K562 (cell line): Measurements from ENCODE around the gene SDR42E2. TPM values are rescaled to one million over a fixed set of nuclear protein-coding genes. Genes with fewer than 3 reads are reported as not detected.

Experiments used
- ARNT ChIP-seq, 2 experiments: fragments of 450-650 bp; IDR thresholded peaks; 2 replicates each; pipeline ENCODE4 v1.6.1; 2016; ENCODE audit warnings: mild to moderate bottlenecking in 1 of 2
- CTBP1 ChIP-seq: fragments of 450-650 bp; IDR thresholded peaks from 2 replicates; pipeline ENCODE4 v1.6.1; 2016; ENCODE audit warnings: borderline replicate concordance
- ESRRB ChIP-seq: fragments of 250-450 bp; sonication (Bioruptor Pico); IDR thresholded peaks from 2 replicates; pipeline ENCODE4 v1.5.0; 2020; ENCODE audit warnings: mild to moderate bottlenecking, moderate library complexity, borderline replicate concordance
- FOXK2 ChIP-seq, 2 experiments: fragments of 450-650 bp; IDR thresholded peaks in 1 of 2; conservative IDR thresholded peaks in 1 of 2; 2 replicates each; pipeline ENCODE4 v1.6.1; 2016; ENCODE audit warnings: low read depth in 2 of 2, mild to moderate bottlenecking in 1 of 2
- HBP1 ChIP-seq: fragments of 450-650 bp; formaldehyde crosslinking; IDR thresholded peaks from 2 replicates; pipeline ENCODE4 v1.4.0; 2022; ENCODE audit warnings: missing genetic modification characterization
- IRF9 ChIP-seq: fragments of 450-650 bp; IDR thresholded peaks from 2 replicates; pipeline ENCODE4 v1.6.1; 2016; ENCODE audit warnings: missing biosample characterization, missing genetic modification characterization
- JUND ChIP-seq, 2 experiments: IDR thresholded peaks; 2 replicates in 1 of 2; 3 replicates in 1 of 2; pipeline ENCODE4 v1.6.1; 2011; ENCODE audit warnings: borderline replicate concordance in 2 of 2, low read depth in 2 of 2, low read length in 2 of 2, improper control_type of control experiment in 1 of 2, missing biosample characterization in 1 of 2, missing genetic modification characterization in 1 of 2, missing genetic modification reagents in 1 of 2
- KDM1A ChIP-seq, 2 experiments: fragments of 450-650 bp; IDR thresholded peaks; 2 replicates each; pipeline ENCODE4 v1.6.1; 2016; ENCODE audit warnings: mild to moderate bottlenecking in 2 of 2
- KLF1 ChIP-seq: fragments of 450-650 bp; IDR thresholded peaks from 2 replicates; pipeline ENCODE4 v1.6.1; 2016; ENCODE audit warnings: missing genetic modification characterization, missing compliant biosample characterization
- KLF6 ChIP-seq: fragments of 250-450 bp; sonication (Bioruptor Pico); IDR thresholded peaks from 2 replicates; pipeline ENCODE4 v1.4.0; 2020; ENCODE audit warnings: mild to moderate bottlenecking, moderate library complexity, borderline replicate concordance
- MTA3 ChIP-seq: fragments of 450-650 bp; formaldehyde crosslinking; IDR thresholded peaks from 2 replicates; pipeline ENCODE4 v1.6.1; 2017; ENCODE audit warnings: mild to moderate bottlenecking, borderline replicate concordance
- NCOA6 ChIP-seq: fragments of 450-650 bp; IDR thresholded peaks from 2 replicates; pipeline ENCODE4 v1.6.1; 2017; ENCODE audit warnings: mild to moderate bottlenecking
- NFE2 ChIP-seq: IDR thresholded peaks from 2 replicates; pipeline ENCODE4 v1.6.1; 2014; ENCODE audit warnings: antibody characterized with exemption, low read depth
- NR2C1 ChIP-seq, 2 experiments: fragments of 450-650 bp; IDR thresholded peaks; 2 replicates each; pipeline ENCODE4 v1.6.1; 2017; ENCODE audit warnings: mild to moderate bottlenecking in 2 of 2, antibody characterized with exemption in 1 of 2, inconsistent platforms in 1 of 2, missing compliant biosample characterization in 1 of 2, missing genetic modification characterization in 1 of 2
- PREB ChIP-seq: sonication (generic); formaldehyde crosslinking; IDR thresholded peaks from 2 replicates; pipeline ENCODE4 v1.8.1; 2023; ENCODE audit warnings: mild to moderate bottlenecking, missing genetic modification reagents
- RBM22 ChIP-seq: fragments of 200-400 bp; formaldehyde crosslinking; IDR thresholded peaks from 2 replicates; pipeline ENCODE4 v1.6.1; 2018; ENCODE audit warnings: low read length, low read depth; ENCODE audit not compliant: poor library complexity, severe bottlenecking
- SLC30A9 ChIP-seq: fragments of 250-450 bp; sonication (Bioruptor Pico); IDR thresholded peaks from 2 replicates; pipeline ENCODE4 v1.8.0; 2022; ENCODE audit warnings: mild to moderate bottlenecking, moderate library complexity
- TBP ChIP-seq: optimal IDR thresholded peaks from 2 replicates; pipeline ENCODE3; 2011; ENCODE audit warnings: low read depth, low read length, improper control_type of control experiment
- VEZF1 ChIP-seq: fragments of 200-800 bp; sonication (Bioruptor generic); IDR thresholded peaks from 2 replicates; pipeline ENCODE4 v1.6.1; 2017; ENCODE audit warnings: missing genetic modification characterization, missing compliant biosample characterization
- XRCC3 ChIP-seq: fragments of 450-650 bp; IDR thresholded peaks from 2 replicates; pipeline ENCODE4 v1.6.1; 2017; ENCODE audit warnings: mild to moderate bottlenecking, moderate library complexity
- ZFP36 ChIP-seq: fragments of 150-350 bp; IDR thresholded peaks from 2 replicates; pipeline ENCODE4 v1.6.1; 2018; ENCODE audit warnings: low read length, low read depth; ENCODE audit not compliant: partially characterized antibody
- ZNF24 ChIP-seq: fragments of 450-650 bp; IDR thresholded peaks from 2 replicates; pipeline ENCODE4 v1.6.1; 2016
- ZNF384 ChIP-seq: IDR thresholded peaks from 2 replicates; pipeline ENCODE4 v1.6.1; 2012; ENCODE audit warnings: low read depth, low read length, improper control_type of control experiment
- ZNF551 ChIP-seq: fragments of 250-450 bp; sonication (Bioruptor Pico); IDR thresholded peaks from 2 replicates; pipeline ENCODE4 v1.5.0; 2021; ENCODE audit warnings: mild to moderate bottlenecking, moderate library complexity
- polyA plus RNA-seq, 8 experiments: library from polyadenylated mRNA; depleted of rRNA in 4 of 8; stranded (reverse) in 5 of 8; unstranded in 3 of 8; fragments of >200 nt; fragmentation: Nextera tagmentation in 2 of 8; fragmentation: Illumina TruSeq in 1 of 8; extraction: Ambion mirVana in 2 of 8; extraction: Trizol in 1 of 8; gene quantifications; 2 replicates each; pipeline versions ENCODE4 v1.2.1 to v1.2.3, GENCODE V29; 2011 to 2014; ENCODE audit warnings: inconsistent platforms in 1 of 8, missing spikeins in 1 of 8
- total RNA-seq, 7 experiments: library from RNA; depleted of rRNA in 6 of 7; stranded (reverse); fragments of >200 nt in 6 of 7; fragmentation: Illumina TruSeq in 2 of 7; extraction: Trizol in 2 of 7; gene quantifications; 2 replicates each; pipeline versions ENCODE4 v1.2.1 to v1.2.3, GENCODE V29; 2011 to 2021; ENCODE audit warnings: low replicate concordance in 1 of 7

Gene SDR42E2
- total and polyA plus RNA-seq, 9 of the 15 experiments (the other 6 are each of a cell fraction or from before 2014, with no cell fraction given), result 0.03 to 0.07 (median 0.04) TPM; not detected in 4

- TF ChIP-seq PREB (no peak), KLF6 (CRISPR knock-in tag) (no peak), FOXK2 (conservative IDR thresholded peaks at IDR 0.05 in 1 of 2, IDR thresholded peaks at IDR 0.05 in 1 of 2; ENCODE audit: low read depth in 2 of 2) (0 out of 4 replicates have a peak, but pooled peaks of 1 of the 2 experiments have one; percentile 8), ARNT (IDR thresholded peaks at IDR 0.05) (0 out of 4 replicates have a peak, but pooled peaks of 1 of the 2 experiments have one; percentile 35), SLC30A9 (CRISPR knock-in tag) (no peak), IRF9 (tag) (no peak), TBP (no peak), NCOA6 (no peak), ZNF24 (no peak), KLF1 (tag) (no peak), VEZF1 (CRISPR knock-in tag) (peak; percentile 47; the same call in 1 of the 2 replicates), MTA3 (peak; percentile 71; the same call in 1 of the 2 replicates), NR2C1 (IDR thresholded peaks at IDR 0.05) (no peak), NR2C1 (tag; IDR thresholded peaks at IDR 0.05) (no peak), ZNF551 (CRISPR knock-in tag) (no peak), ESRRB (CRISPR knock-in tag) (no peak), HBP1 (CRISPR knock-in tag) (no peak), XRCC3 (no peak), KDM1A (IDR thresholded peaks at IDR 0.05) (peak; percentile 49 to 68; a peak in 2 of 4 replicates), RBM22 (no peak), CTBP1 (peak; percentile 80; the same call in 1 of the 2 replicates), JUND (IDR thresholded peaks at IDR 0.05; ENCODE audit: borderline replicate concordance, low read depth, low read length) (peak; percentile 85), JUND (tag; IDR thresholded peaks at IDR 0.05; ENCODE audit: borderline replicate concordance, low read depth, low read length) (peak; percentile 75; the same call in 2 of the 3 replicates), ZNF384 (no peak), ZFP36 (no peak), NFE2 (no peak)
These were observed 54.0 kb downstream of the SDR42E2 start (continued) for GRCh38 chr16:22216191-22216831.
